ENCODE results near the gene NCAPG.

The NCAPG gene

GRCh38 chr4:17884511-17884910, 73.7 kb downstream of the NCAPG start:
- no peak for DNase-seq

- DNase-seq = no peak
Measured at GRCh38 chr4:17889692-17890091, 78.9 kb downstream of the NCAPG start.

GRCh38 chr4:17894421-17894820, 83.6 kb downstream of the NCAPG start:
- DNase-seq = no peak

Data from NCI-H2081 treated with DMSO at 0.1 percent for 48 hours (cell line).